Mesenchymal stem cell (in vitro differentiated cells and primary cell): ENCODE results near the gene ADAMTS17.
A peak's percentile ranks its signal among the peaks of the same experiment; 100 is the strongest.

Experiments
- DNase-seq: peaks from one replicate; pipeline ENCODE4 v3.0.0-alpha.2; 2013
- H2AFZ ChIP-seq: one replicate; pipeline ENCODE4 v1.6.1; 2013; ENCODE audit warnings: low read depth, mild to moderate bottlenecking, control low read depth, inconsistent platforms, low read length, moderate library complexity
- H2AK5ac ChIP-seq: 2 replicates; pipeline ENCODE4 v1.6.1; 2013; ENCODE audit warnings: low read length, moderate library complexity, mild to moderate bottlenecking, inconsistent platforms; ENCODE audit not compliant: severe bottlenecking
- H2BK120ac ChIP-seq: one replicate; pipeline ENCODE4 v1.6.1; 2013; ENCODE audit warnings: low read depth, mild to moderate bottlenecking, inconsistent platforms, low read length, moderate library complexity
- H2BK12ac ChIP-seq, 2 experiments: one replicate each; pipeline ENCODE4 v1.6.1; 2013; ENCODE audit warnings: inconsistent platforms in 2 of 2, low read length in 2 of 2, mild to moderate bottlenecking in 2 of 2, moderate library complexity in 2 of 2, control low read depth in 1 of 2
- H2BK15ac ChIP-seq: one replicate; pipeline ENCODE4 v1.6.1; 2013; ENCODE audit warnings: mild to moderate bottlenecking, low read depth, inconsistent platforms; ENCODE audit not compliant: poor library complexity, severe bottlenecking
- H2BK5ac ChIP-seq: 2 replicates; pipeline ENCODE4 v1.6.1; 2013; ENCODE audit warnings: low read depth, mild to moderate bottlenecking, low read length, control low read depth, inconsistent platforms; ENCODE audit not compliant: poor library complexity, severe bottlenecking
- H3K14ac ChIP-seq, 2 experiments: one replicate each; pipeline ENCODE4 v1.6.1; 2013; ENCODE audit warnings: inconsistent platforms in 2 of 2, low read length in 2 of 2, control low read depth in 1 of 2, mild to moderate bottlenecking in 1 of 2, moderate library complexity in 1 of 2
- H3K18ac ChIP-seq, 2 experiments: one replicate each; pipeline ENCODE4 v1.6.1; 2013; ENCODE audit warnings: inconsistent platforms in 2 of 2, low read length in 2 of 2, control low read depth in 1 of 2, low read depth in 1 of 2, mild to moderate bottlenecking in 1 of 2
- H3K23ac ChIP-seq, 2 experiments: one replicate each; pipeline ENCODE4 v1.6.1; 2013; ENCODE audit warnings: inconsistent platforms in 2 of 2, low read length in 2 of 2, mild to moderate bottlenecking in 2 of 2, moderate library complexity in 2 of 2, control low read depth in 1 of 2
- H3K27ac ChIP-seq: 2 replicates; pipeline ENCODE4 v1.5.1; 2013; ENCODE audit warnings: mild to moderate bottlenecking, moderate library complexity, low read length, control low read depth, inconsistent platforms; ENCODE audit not compliant: poor library complexity, severe bottlenecking
- H3K27me3 ChIP-seq, 2 experiments: 2 replicates each; pipeline versions ENCODE4 v1.6.1 to v1.7.0; 2013; ENCODE audit warnings: low read length in 2 of 2, mild to moderate bottlenecking in 2 of 2, moderate library complexity in 2 of 2, control low read depth in 1 of 2, inconsistent platforms in 1 of 2; ENCODE audit not compliant: control insufficient read depth in 1 of 2, insufficient read depth in 1 of 2
- H3K36me3 ChIP-seq, 2 experiments: 2 replicates each; pipeline versions ENCODE4 v1.6.1 to v1.7.0; 2013; ENCODE audit warnings: low read length in 2 of 2, control low read depth in 1 of 2, inconsistent platforms in 1 of 2, low read depth in 1 of 2, mild to moderate bottlenecking in 1 of 2; ENCODE audit not compliant: insufficient read depth in 2 of 2, control insufficient read depth in 1 of 2
- H3K4ac ChIP-seq, 2 experiments: one replicate each; pipeline ENCODE4 v1.6.1; 2013; ENCODE audit warnings: inconsistent platforms in 2 of 2, low read length in 2 of 2, mild to moderate bottlenecking in 2 of 2, moderate library complexity in 2 of 2, control low read depth in 1 of 2, low read depth in 1 of 2
- H3K4me1 ChIP-seq: 2 replicates; pipeline ENCODE4 v1.6.1; 2013; ENCODE audit warnings: low read depth, low read length, control low read depth; ENCODE audit not compliant: control insufficient read depth, insufficient read depth
- H3K4me2 ChIP-seq: 2 replicates; pipeline ENCODE4 v1.6.1; 2013; ENCODE audit warnings: low read length, mild to moderate bottlenecking, inconsistent platforms; ENCODE audit not compliant: poor library complexity, severe bottlenecking
- H3K4me3 ChIP-seq, 2 experiments: 2 replicates each; pipeline versions ENCODE4 v1.5.1 to v1.7.0; 2013; ENCODE audit warnings: low read length in 2 of 2, mild to moderate bottlenecking in 2 of 2, control low read depth in 1 of 2, low read depth in 1 of 2; ENCODE audit not compliant: insufficient read depth in 1 of 2
- H3K79me1 ChIP-seq: replicated peaks from 2 replicates; pipeline ENCODE4 v1.6.1; 2013; ENCODE audit warnings: mild to moderate bottlenecking, control low read depth, low read length, inconsistent platforms; ENCODE audit not compliant: poor library complexity, severe bottlenecking
- H3K9ac ChIP-seq: 2 replicates; pipeline ENCODE4 v1.7.0; 2013; ENCODE audit warnings: mild to moderate bottlenecking, low read length, moderate library complexity
- H3K9me3 ChIP-seq: 2 replicates; pipeline ENCODE4 v1.7.0; 2013; ENCODE audit warnings: mild to moderate bottlenecking, low read length; ENCODE audit not compliant: control insufficient read depth
- H4K8ac ChIP-seq: one replicate; pipeline ENCODE4 v1.6.1; 2013; ENCODE audit warnings: inconsistent platforms, mild to moderate bottlenecking, low read length, moderate library complexity
- H4K91ac ChIP-seq: one replicate; pipeline ENCODE4 v1.6.1; 2013; ENCODE audit warnings: mild to moderate bottlenecking, low read length, inconsistent platforms
- WGBS: methylation state at CpG from one replicate; pipeline ENCODE4 v1.1.7; 2013; ENCODE audit warnings: mixed read lengths; 5-methylcytosine and 5-hydroxymethylcytosine counted together

ADAMTS17 gene

DNA sequence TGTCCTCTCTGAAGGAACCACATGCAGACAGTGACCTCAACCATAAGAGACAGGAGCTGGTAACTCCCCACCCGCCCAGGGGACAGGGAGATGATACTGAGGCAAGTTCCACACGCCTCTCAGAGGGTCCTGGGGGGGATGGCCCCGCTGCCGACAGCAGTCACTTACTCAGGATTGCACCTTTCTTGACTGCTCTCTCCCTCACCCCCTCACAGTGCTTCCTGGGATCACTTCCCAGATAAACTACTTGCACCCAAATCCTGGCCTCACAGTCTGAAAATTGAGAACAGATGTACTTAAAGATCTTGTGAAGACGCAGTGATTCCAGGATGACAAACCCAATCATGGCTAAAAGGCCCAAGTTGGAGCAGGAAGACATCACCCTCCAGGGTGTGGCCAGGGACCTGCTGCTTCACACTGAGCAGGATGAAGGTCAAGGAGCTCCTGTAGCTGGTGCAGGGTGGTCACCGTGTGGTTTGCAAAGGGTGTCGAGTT lies 207.6 kb downstream of the ADAMTS17 start:
- Histone ChIP-seq H3K4ac (no peak overlapping the region), H2BK5ac (no peak overlapping the region), H3K79me1 (no peaks in the 10 kb centered on the region), H2BK15ac (no peak overlapping the region), H3K9me3 (no peaks in the 10 kb centered on the region), H3K4me2 (no peak overlapping the region), H4K8ac (no peak overlapping the region), H4K91ac (no peak overlapping the region), H3K14ac (no peak overlapping the region), H2AFZ (no peak overlapping the region), H3K27me3 (peaks cover 0 to 10% of the 10 kb centered on the region in 2 experiments), H3K23ac (no peak overlapping the region), H2AK5ac (no peak overlapping the region), H3K4me3 (no peak overlapping the region), H3K36me3 (no peaks in the 10 kb centered on the region), H3K18ac (no peak overlapping the region), H3K27ac (no peak overlapping the region), H3K4me1 (no peaks in the 10 kb centered on the region), H2BK120ac (no peak overlapping the region), H3K9ac (no peak overlapping the region), H2BK12ac (no peak overlapping the region)
- DNase-seq, result no peak
- 76% methylated on average over 6 of the region's 7 CpGs for WGBS

DNA sequence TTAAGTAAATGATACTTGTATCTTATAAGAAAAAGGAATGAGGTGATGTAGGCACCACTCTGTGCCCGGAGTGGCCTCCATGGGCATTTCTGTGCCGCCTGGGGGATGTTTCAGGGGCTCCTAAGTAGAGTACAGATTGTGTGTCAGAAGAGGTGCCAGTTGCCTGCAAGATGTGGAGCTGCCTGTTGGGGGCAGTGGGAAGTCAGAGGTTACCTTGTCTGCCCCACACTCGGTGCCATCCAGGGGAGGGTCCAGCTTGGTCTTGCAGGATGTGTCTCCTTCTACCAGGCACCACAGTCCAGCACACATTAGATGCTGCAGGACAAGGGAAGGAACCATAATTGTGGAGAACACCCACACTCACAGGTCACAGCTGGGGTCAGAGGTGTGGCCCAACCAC lies 208.8 kb downstream of the ADAMTS17 start:
- Histone ChIP-seq H2AK5ac (no peak overlapping the region), H3K79me1 (no peaks in the 10 kb centered on the region), H3K14ac (peak overlapping the region in 1 of 2 experiments; percentile 55), H3K4me2 (no peak overlapping the region), H3K18ac (no peak overlapping the region), H2BK120ac (no peak overlapping the region), H3K9me3 (no peaks in the 10 kb centered on the region), H3K4ac (no peak overlapping the region), H3K27ac (no peak overlapping the region), H3K27me3 (peaks cover 0 to 10% of the 10 kb centered on the region in 2 experiments), H3K23ac (no peak overlapping the region), H2BK5ac (no peak overlapping the region), H4K91ac (no peak overlapping the region), H3K9ac (no peak overlapping the region), H2BK15ac (no peak overlapping the region), H2BK12ac (no peak overlapping the region), H3K36me3 (no peaks in the 10 kb centered on the region), H3K4me3 (no peak overlapping the region), H2AFZ (no peak overlapping the region), H4K8ac (no peak overlapping the region), H3K4me1 (no peaks in the 10 kb centered on the region)
- 90% methylated on average over 3 of the region's 3 CpGs for WGBS
- no peak for DNase-seq

DNA sequence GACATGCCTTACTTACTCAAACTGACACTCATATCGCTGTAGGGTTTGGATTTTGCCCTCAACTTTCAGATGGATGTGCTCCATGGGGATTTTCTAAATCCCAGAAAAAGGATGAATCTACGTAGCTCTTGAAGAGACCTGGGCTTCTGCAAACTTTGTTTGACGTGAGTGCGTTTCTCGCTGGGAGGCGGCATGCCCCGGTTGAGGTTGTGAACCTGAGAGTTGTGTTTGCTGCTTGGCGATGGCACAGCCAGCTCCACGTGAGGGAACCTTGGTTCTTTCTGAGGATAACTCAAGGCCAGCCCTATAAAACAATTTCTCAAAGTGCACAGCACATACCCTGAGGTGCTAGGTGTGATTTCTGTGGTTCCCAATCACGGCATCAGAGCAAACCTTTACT lies 209.5 kb downstream of the ADAMTS17 start:
- no peak overlapping the region for H4K91ac ChIP-seq
- H3K79me1 ChIP-seq, result no peaks in the 10 kb centered on the region

DNA sequence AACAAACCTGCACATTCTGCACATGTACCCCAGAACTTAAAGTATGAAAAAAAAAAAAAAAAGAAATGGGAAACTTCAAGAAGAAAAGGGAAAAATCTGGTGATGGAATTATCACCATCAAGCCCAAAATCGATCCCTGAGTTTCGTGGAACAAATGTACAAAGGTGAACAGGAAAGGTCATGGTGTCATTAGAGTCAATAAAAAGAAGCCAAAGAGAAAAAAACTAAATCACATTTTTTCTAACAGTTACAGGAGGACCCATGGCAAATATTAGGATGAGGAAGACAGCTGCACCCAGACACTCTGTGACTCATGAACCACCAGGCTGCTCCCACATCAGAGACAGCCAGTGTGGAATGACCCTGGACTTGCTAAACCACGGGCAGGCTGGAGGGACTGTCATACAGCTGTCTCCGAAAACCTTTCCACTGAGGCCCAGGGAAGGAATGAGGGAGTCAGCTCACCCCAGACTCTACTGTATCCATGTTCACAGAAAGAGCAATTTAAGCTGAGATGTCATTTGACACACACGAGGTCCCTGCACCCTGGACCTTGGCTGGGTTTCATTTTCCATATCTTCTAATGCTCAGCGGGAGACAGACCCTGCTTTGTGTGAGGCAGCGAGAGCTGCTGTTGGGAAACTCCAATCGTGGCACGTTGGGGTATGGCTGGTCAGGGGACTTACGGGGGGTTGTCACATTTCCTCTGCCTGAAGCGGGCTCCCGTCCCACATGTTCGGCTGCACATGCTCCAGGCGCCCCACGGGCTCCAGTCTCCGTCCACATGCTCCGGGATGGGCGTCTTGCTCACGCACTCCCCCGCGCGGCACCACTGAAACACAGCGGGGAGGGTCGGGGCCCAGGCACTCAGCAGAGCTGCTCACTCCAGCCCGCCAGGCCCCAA lies 210.2 kb downstream of the ADAMTS17 start:
- DNase-seq, result peak; percentile 51
- no peak overlapping the region for H2BK12ac ChIP-seq
- no peak overlapping the region for H2BK15ac ChIP-seq
- no peak overlapping the region for H3K18ac ChIP-seq
- no peak overlapping the region for H2AK5ac ChIP-seq
- no peak overlapping the region for H3K27ac ChIP-seq
- H3K27me3 ChIP-seq, result peaks cover 0 to 8% of the 10 kb centered on the region in 2 experiments
- WGBS, result 69% methylated on average over 25 of the region's 25 CpGs
- no peaks in the 10 kb centered on the region for H3K36me3 ChIP-seq
- no peak overlapping the region for H2AFZ ChIP-seq
- no peaks in the 10 kb centered on the region for H3K4me1 ChIP-seq
- no peak overlapping the region for H2BK5ac ChIP-seq
- H3K9ac ChIP-seq, result no peak overlapping the region
- no peak overlapping the region for H3K23ac ChIP-seq
- no peak overlapping the region for H3K14ac ChIP-seq
- no peak overlapping the region for H4K91ac ChIP-seq
- no peak overlapping the region for H3K4ac ChIP-seq
- no peak overlapping the region for H3K4me3 ChIP-seq
- H3K9me3 ChIP-seq, result no peaks in the 10 kb centered on the region
- H3K79me1 ChIP-seq, result no peaks in the 10 kb centered on the region
- no peak overlapping the region for H2BK120ac ChIP-seq
- H3K4me2 ChIP-seq, result no peak overlapping the region
- no peak overlapping the region for H4K8ac ChIP-seq

More for the DNA sequence above, 209.5 kb downstream of the ADAMTS17 start:
- Histone ChIP-seq H3K9me3 (no peaks in the 10 kb centered on the region), H3K27me3 (peaks cover 0 to 10% of the 10 kb centered on the region in 2 experiments), H3K4ac (no peak overlapping the region), H2AFZ (no peak overlapping the region), H3K4me3 (no peak overlapping the region), H4K8ac (no peak overlapping the region), H2BK5ac (no peak overlapping the region), H3K4me1 (no peaks in the 10 kb centered on the region), H3K9ac (no peak overlapping the region), H3K14ac (no peak overlapping the region), H2AK5ac (no peak overlapping the region), H3K27ac (no peak overlapping the region), H3K4me2 (no peak overlapping the region), H2BK15ac (no peak overlapping the region), H3K36me3 (no peaks in the 10 kb centered on the region), H3K18ac (no peak overlapping the region), H2BK120ac (no peak overlapping the region), H2BK12ac (no peak overlapping the region), H3K23ac (no peak overlapping the region)
- WGBS, result 88% methylated on average over 9 of the region's 10 CpGs
- no peak for DNase-seq
